SK-MEL-5 (cell line): ENCODE data around the gene ACTR1B. TPM values are rescaled to one million over a fixed set of nuclear protein-coding genes. Genes with fewer than 3 reads are reported as not detected.
A peak's percentile ranks its signal among the peaks of the same experiment; 100 is the strongest.
"Not testable (repeated sequence)": the region's sequence is repeated elsewhere in the genome, so short reads cannot be mapped to it uniquely, and the experiment has no call there.

Experiments
- DNase-seq: peaks from one replicate; pipeline ENCODE4 v3.0.0-alpha.2; 2016; ENCODE audit warnings: low read depth, low spot score
- in situ Hi-C: cut with HindIII; loops from 2 replicates; pipeline ENCODE4 v1.10.0; 2016; ENCODE audit warnings: low sequenced_read_pairs, high pct_unique_total_duplicates, low pct_unique_long_range_greater_than_20kb
- total RNA-seq: library from RNA; depleted of rRNA; stranded (reverse); fragments of >200 nt; shearing (Covaris generic); gene quantifications from 2 replicates; pipeline ENCODE4 v1.2.3, GENCODE V29; 2014

ACTR1B gene
- total RNA-seq, 1 experiment from 2014 or later = 10.8 TPM

- no peak for DNase-seq
- in situ Hi-C loops = no loop called here
Observed at GRCh38 chr2:97646977-97647376, 16.9 kb downstream of the ACTR1B start.

GRCh38 chr2:97645695-97646629 is 17.9 kb downstream of the ACTR1B start, which contains the start of gene COX5B:
Gene COX5B (plus strand): TSS chr2:97646062. CDS start chr2:97646087, 25 bp downstream.
- peak; percentile 96 for DNase-seq
- in situ Hi-C loops = no loop called here

- in situ Hi-C loops = no loop called here
- no peak for DNase-seq
Observed at GRCh38 chr2:97645112-97645694, 18.6 kb downstream of the ACTR1B start.

GRCh38 chr2:97644023-97644717 is 19.7 kb downstream of the ACTR1B start:
- no peak for DNase-seq
- in situ Hi-C loops = no loop called here

- DNase-seq, in situ Hi-C loops: not testable (repeated sequence)
Observed at GRCh38 chr2:97626049-97626430, 37.8 kb downstream of the ACTR1B start.

- in situ Hi-C loops, DNase-seq: not testable (repeated sequence)
Observed at GRCh38 chr2:97625354-97626048, 38.3 kb downstream of the ACTR1B start.

GRCh38 chr2:97622976-97623375 is 40.9 kb downstream of the ACTR1B start:
- in situ Hi-C loops, DNase-seq: not testable (repeated sequence)

GRCh38 chr2:97620492-97620891 is 43.4 kb downstream of the ACTR1B start:
- DNase-seq, in situ Hi-C loops: not testable (repeated sequence)

GRCh38 chr2:97618939-97619827 is 44.7 kb downstream of the ACTR1B start:
- DNase-seq, in situ Hi-C loops: not testable (repeated sequence)

GRCh38 chr2:97617911-97618310 is 45.9 kb downstream of the ACTR1B start:
- in situ Hi-C loops = no loop called here

GRCh38 chr2:97615746-97616145 is 48.1 kb downstream of the ACTR1B start:
- in situ Hi-C loops, DNase-seq: not testable (repeated sequence)

More at GRCh38 chr2:97617911-97618310, 45.9 kb downstream of the ACTR1B start:
- no peak for DNase-seq

- DNase-seq, in situ Hi-C loops: not testable (repeated sequence)
Observed at GRCh38 chr2:97611895-97612294, 51.9 kb downstream of the ACTR1B start.

- DNase-seq, in situ Hi-C loops: not testable (repeated sequence)
Observed at GRCh38 chr2:97608745-97609144, 55.1 kb downstream of the ACTR1B start.
